Body of pancreas (tissue), 4 donors: ENCODE data around the gene ARHGEF37. TPM values are rescaled to one million over a fixed set of nuclear protein-coding genes. Genes with fewer than 3 reads are reported as not detected.

ENCODE experiments used
- ATAC-seq: fragments of 150-250 bp; one replicate; pipeline ENCODE4 v1.9.1; 2016
- DNase-seq, 4 donors: peaks; one replicate each; pipeline ENCODE4 v3.0.0-alpha.2; 2019
- H3K27ac ChIP-seq, 4 donors: fragments of 200-600 bp; sonication (generic); 1 replicate in 3 of 4; 2 replicates in 1 of 4; pipeline versions ENCODE4 v1.5.1 to v1.6.1; 2016 to 2019; ENCODE audit warnings: mild to moderate bottlenecking in 1 of 4, mixed read lengths in 1 of 4, moderate library complexity in 1 of 4
- H3K27me3 ChIP-seq, 2 donors: fragments of 200-600 bp; sonication (generic); one replicate each; pipeline ENCODE4 v1.6.0; 2016; ENCODE audit warnings: mild to moderate bottlenecking in 1 of 2
- H3K36me3 ChIP-seq, 2 donors: fragments of 200-600 bp; sonication (generic); replicated peaks in 1 of 2; 2 replicates each; pipeline ENCODE4 v1.5.1; 2016; ENCODE audit warnings: low read depth in 2 of 2; ENCODE audit not compliant: insufficient read depth in 1 of 2
- H3K4me1 ChIP-seq: fragments of 200-600 bp; sonication (generic); one replicate; pipeline ENCODE4 v1.6.0; 2016
- H3K4me3 ChIP-seq, 2 donors: fragments of 200-600 bp; sonication (generic); 1 replicate in 1 of 2; 2 replicates in 1 of 2; pipeline ENCODE4 v1.5.1; 2016 to 2019
- H3K9me3 ChIP-seq, 3 donors: fragments of 200-600 bp; sonication (generic); 1 replicate in 2 of 3; 2 replicates in 1 of 3; pipeline ENCODE4 v1.5.1; 2016
- CTCF ChIP-seq, 7 experiments: fragments of 450-650 bp in 4 of 7; fragments of 200-600 bp in 3 of 7; sonication (generic) in 3 of 7; IDR thresholded peaks; one replicate each; pipeline ENCODE4 v1.5.1; 2016 to 2019; ENCODE audit warnings: antibody characterized with exemption in 7 of 7
- POLR2A ChIP-seq, 3 donors: fragments of 450-650 bp; IDR thresholded peaks; one replicate each; pipeline ENCODE4 v1.6.1; 2016; ENCODE audit warnings: antibody characterized with exemption in 3 of 3, mild to moderate bottlenecking in 2 of 3
- WGBS, 2 donors: methylation state at CpG; one replicate each; pipeline ENCODE4 v1.1.5; 2017; 5-methylcytosine and 5-hydroxymethylcytosine counted together
- intact Hi-C: fragments of 100-400 bp; cut with DNase I; formaldehyde crosslinking; loops from one replicate; pipeline ENCODE4 v1.15.1; 2023
- total RNA-seq, 2 donors: library from RNA; depleted of rRNA; stranded (reverse); fragments of >200 nt; gene quantifications; one replicate each; pipeline ENCODE4 v1.1.0, GENCODE V29; 2016

The ARHGEF37 gene
- total RNA-seq, 2 donors from 2014 or later: 5.9 to 14.0 TPM

GRCh38 chr5:149610589-149611255 is 29.4 kb downstream of the ARHGEF37 start:
- Histone ChIP-seq H3K4me3 (no peak overlapping the region), H3K36me3 (peaks cover 4 to 10% of the 10 kb centered on the region in 2 donors), H3K4me1 (no peaks in the 10 kb centered on the region), H3K27me3 (no peaks in the 10 kb centered on the region), H3K27ac (no peak overlapping the region), H3K9me3 (no peaks in the 10 kb centered on the region)
- 92 to 96% methylated on average over 4 of the region's 4 CpGs for WGBS, 2 donors
- TF ChIP-seq CTCF (IDR thresholded peaks at IDR 0.05) (no peak), POLR2A (IDR thresholded peaks at IDR 0.05) (no peak)
- intact Hi-C loops: no loop called here
- ATAC-seq (no peak), DNase-seq (no peak)

- intact Hi-C loops: no loop called here
- 78 to 87% methylated on average over 3 to 5 of the region's 5 CpGs for WGBS, 2 donors
- ATAC-seq (no peak), DNase-seq (peak in 2 of 4 donors; percentile 15 to 35)
- H3K4me1 ChIP-seq: no peaks in the 10 kb centered on the region
- H3K27me3 ChIP-seq: no peaks in the 10 kb centered on the region
- H3K27ac ChIP-seq: no peak overlapping the region
- H3K4me3 ChIP-seq: no peak overlapping the region
- no peak for TF ChIP-seq CTCF (IDR thresholded peaks at IDR 0.05)
- no peak for TF ChIP-seq POLR2A (IDR thresholded peaks at IDR 0.05)
- peaks cover 4 to 10% of the 10 kb centered on the region in 2 donors for H3K36me3 ChIP-seq
- H3K9me3 ChIP-seq: no peaks in the 10 kb centered on the region
Observed at GRCh38 chr5:149611326-149611725, 30.0 kb downstream of the ARHGEF37 start.

GRCh38 chr5:149614034-149614907 is 33.0 kb downstream of the ARHGEF37 start:
- Histone ChIP-seq H3K4me1 (no peaks in the 10 kb centered on the region), H3K27me3 (no peaks in the 10 kb centered on the region), H3K36me3 (peaks cover 0 to 14% of the 10 kb centered on the region in 2 donors), H3K27ac (no peak overlapping the region), H3K4me3 (no peak overlapping the region), H3K9me3 (no peaks in the 10 kb centered on the region)
- no peak for ATAC-seq
- WGBS, 2 donors: 93 to 96% methylated on average over 8 of the region's 8 CpGs
- intact Hi-C loops: no loop called here
- no peak for DNase-seq
- TF ChIP-seq POLR2A (IDR thresholded peaks at IDR 0.05): no peak
- no peak for TF ChIP-seq CTCF (IDR thresholded peaks at IDR 0.05)

GRCh38 chr5:149615976-149616375 is 34.7 kb downstream of the ARHGEF37 start:
- Histone ChIP-seq H3K36me3 (peaks cover 0 to 7% of the 10 kb centered on the region in 2 donors), H3K27me3 (no peaks in the 10 kb centered on the region), H3K4me1 (no peaks in the 10 kb centered on the region), H3K9me3 (no peaks in the 10 kb centered on the region), H3K27ac (no peak overlapping the region), H3K4me3 (no peak overlapping the region)
- ATAC-seq (no peak), DNase-seq (peak in 1 of 4 donors; percentile 27)
- intact Hi-C loops: no loop called here
- 73 to 74% methylated on average over 5 of the region's 5 CpGs for WGBS, 2 donors
- no peak for TF ChIP-seq POLR2A (IDR thresholded peaks at IDR 0.05)
- no peak for TF ChIP-seq CTCF (IDR thresholded peaks at IDR 0.05)
